GM04503 (cell line): ENCODE measurements around the gene TRABD2B.

Experiments
- DNase-seq: peaks from one replicate; pipeline ENCODE4 v3.0.0-alpha.2; 2012; ENCODE audit warnings: low read depth

The TRABD2B gene

GRCh38 chr1:48021792-48022191 lies 24.6 kb upstream of the TRABD2B start:
- no peak for DNase-seq

- DNase-seq, result no peak
Observed at GRCh38 chr1:48019714-48020315, 22.6 kb upstream of the TRABD2B start.

GRCh38 chr1:48018799-48019198 lies 21.6 kb upstream of the TRABD2B start:
- no peak for DNase-seq

GRCh38 chr1:48017716-48018115 lies 20.5 kb upstream of the TRABD2B start:
- DNase-seq, result no peak

- no peak for DNase-seq
Observed at GRCh38 chr1:48016515-48016914, 19.3 kb upstream of the TRABD2B start.

GRCh38 chr1:48013270-48013669 lies 16.1 kb upstream of the TRABD2B start:
- no peak for DNase-seq

- DNase-seq, result no peak
Observed at GRCh38 chr1:48007047-48007446, 9.9 kb upstream of the TRABD2B start.

GRCh38 chr1:48006264-48006663 lies 9.1 kb upstream of the TRABD2B start:
- DNase-seq, result no peak

GRCh38 chr1:48005253-48006117 lies 8.3 kb upstream of the TRABD2B start:
- no peak for DNase-seq

GRCh38 chr1:48003741-48004531 lies 6.8 kb upstream of the TRABD2B start:
- no peak for DNase-seq

GRCh38 chr1:48002142-48002541 lies 5.0 kb upstream of the TRABD2B start:
- DNase-seq, result no peak

- no peak for DNase-seq
Observed at GRCh38 chr1:48001696-48002095, 4.5 kb upstream of the TRABD2B start.

GRCh38 chr1:48000883-48001282 lies 3.7 kb upstream of the TRABD2B start:
- no peak for DNase-seq

- DNase-seq, result no peak
Observed at GRCh38 chr1:47999097-47999496, 1.9 kb upstream of the TRABD2B start.

GRCh38 chr1:47998396-47998990 lies 1.3 kb upstream of the TRABD2B start:
- no peak for DNase-seq

GRCh38 chr1:47996406-47997226 lies 569 bp downstream of the TRABD2B start:
- DNase-seq, result no peak

- DNase-seq, result no peak
Observed at GRCh38 chr1:47996060-47996405, 1.2 kb downstream of the TRABD2B start.

GRCh38 chr1:47995306-47996050 lies 1.7 kb downstream of the TRABD2B start:
- no peak for DNase-seq

GRCh38 chr1:47993881-47994625 lies 3.1 kb downstream of the TRABD2B start:
- no peak for DNase-seq

- no peak for DNase-seq
Observed at GRCh38 chr1:47993416-47993740, 3.8 kb downstream of the TRABD2B start.
